Caco-2 (cell line): ENCODE results near the gene EXOC6B. TPM values are rescaled to one million over a fixed set of nuclear protein-coding genes. Genes with fewer than 3 reads are reported as not detected.

ENCODE experiments used
- BruUV-seq: library from RNA; stranded (reverse); fragments of 400-500 nt; replicated peaks from 2 replicates; lab custom pipeline; 2021; lab: Mats Ljungman, UMichigan
- CTCF ChIA-PET: fragments of 300-600 bp; sonication (Branson Sonifier 250); formaldehyde crosslinking; loops from one replicate; lab custom pipeline; 2022; ENCODE audit warnings: antibody characterized with exemption; lab: Charles Lee
- POLR2A ChIA-PET: fragments of 300-600 bp; sonication (Branson Sonifier 250); formaldehyde crosslinking; loops from one replicate; lab custom pipeline; 2022; ENCODE audit warnings: antibody characterized with exemption; lab: Charles Lee
- DNase-seq, 2 experiments: peaks; one replicate each; pipeline versions ENCODE4 v3.0.0 to v3.0.0-alpha.2; 2020 to 2022
- H3K27me3 ChIP-seq: replicated peaks from 2 replicates; pipeline ENCODE4 v1.6.0; 2011; ENCODE audit warnings: low read length; ENCODE audit not compliant: control insufficient read depth, insufficient read depth
- H3K36me3 ChIP-seq: 2 replicates; pipeline ENCODE4 v1.5.1; 2011; ENCODE audit warnings: low read length; ENCODE audit not compliant: control insufficient read depth, insufficient read depth
- H3K4me1 ChIP-seq: fragments of 250-450 bp; sonication (Bioruptor Pico); 2 replicates; pipeline ENCODE4 v1.5.1; 2020; ENCODE audit warnings: mild to moderate bottlenecking
- H3K4me3 ChIP-seq: 2 replicates; pipeline ENCODE4 v1.5.1; 2011; ENCODE audit warnings: low read depth, mild to moderate bottlenecking, control low read depth, low read length
- H3K9me3 ChIP-seq: fragments of 250-450 bp; sonication (Bioruptor Pico); 2 replicates; pipeline ENCODE4 v1.5.1; 2020; ENCODE audit warnings: mild to moderate bottlenecking, moderate library complexity
- H3K27ac Mint-ChIP-seq: one replicate; pipeline ENCODE4 v1.8.0; 2022; ENCODE audit warnings: mixed read lengths; ENCODE audit not compliant: unreplicated experiment
- H3K27me3 Mint-ChIP-seq: one replicate; pipeline ENCODE4 v1.8.0; 2022; ENCODE audit warnings: mixed read lengths; ENCODE audit not compliant: insufficient read depth, unreplicated experiment
- H3K36me3 Mint-ChIP-seq: one replicate; pipeline ENCODE4 v1.8.0; 2022; ENCODE audit warnings: mild to moderate bottlenecking, mixed read lengths; ENCODE audit not compliant: insufficient read depth, unreplicated experiment
- H3K4me1 Mint-ChIP-seq: one replicate; pipeline ENCODE4 v1.8.0; 2022; ENCODE audit warnings: low read depth, mixed read lengths; ENCODE audit not compliant: unreplicated experiment
- H3K4me3 Mint-ChIP-seq: one replicate; pipeline ENCODE4 v1.8.0; 2022; ENCODE audit warnings: mild to moderate bottlenecking, moderate library complexity, mixed read lengths; ENCODE audit not compliant: unreplicated experiment
- H3K9me3 Mint-ChIP-seq: one replicate; pipeline ENCODE4 v1.8.0; 2022; ENCODE audit warnings: mixed read lengths; ENCODE audit not compliant: unreplicated experiment
- intact Hi-C: fragments of 100-400 bp; cut with micrococcal nuclease; formaldehyde crosslinking; loops from one replicate; pipeline ENCODE4 v1.10.0; 2022; ENCODE audit not compliant: unreplicated experiment
- total RNA-seq: library from RNA; stranded (reverse); gene quantifications from 2 replicates; pipeline ENCODE4 v1.2.3, GENCODE V29; 2022
- TF ChIP-seq, protein P1 (sequence below), 2 experiments: fragments of 200-600 bp in 1 of 2; IDR thresholded peaks; 1 replicate in 1 of 2; 2 replicates in 1 of 2; pipeline versions ENCODE4 v1.5.1 to v1.8.0; 2011 to 2022; ENCODE audit warnings: antibody characterized with exemption in 1 of 2, control low read depth in 1 of 2, inconsistent platforms in 1 of 2, low read depth in 1 of 2, low read length in 1 of 2, mild to moderate bottlenecking in 1 of 2, moderate library complexity in 1 of 2; ENCODE audit not compliant: insufficient read depth in 1 of 2, severe bottlenecking in 1 of 2, unreplicated experiment in 1 of 2

The EXOC6B gene
- total RNA-seq, 1 experiment from 2014 or later = 36.1 TPM

DNA sequence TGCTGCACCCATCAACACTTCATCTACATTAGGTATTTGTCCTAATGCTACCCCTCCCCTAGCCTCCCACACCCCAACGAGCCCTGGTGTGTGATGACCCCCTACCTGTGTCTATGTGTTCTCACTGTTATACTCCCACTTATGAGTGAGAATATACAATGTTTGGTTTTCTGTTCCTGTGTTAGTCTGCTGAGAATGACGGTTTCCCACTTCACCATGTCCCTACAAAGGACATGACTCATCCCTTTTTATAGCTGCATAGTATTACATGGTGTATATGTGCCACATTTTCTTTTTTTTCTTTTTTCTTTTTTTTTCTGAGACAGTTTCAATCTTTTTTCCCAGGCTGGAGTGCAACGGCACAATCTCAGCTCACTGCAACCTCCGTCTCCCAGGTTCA lies 394.1 kb downstream of the EXOC6B start:
- BruUV-seq = no TSS peak
- no peak for DNase-seq
- CTCF ChIA-PET = interaction anchor here (0.6 kb wide), 1 partner anchor 1305 kb away, joined by 3 read pairs; the partner anchor contains the start of gene TPRKB
- TF ChIP-seq, protein P1, sequence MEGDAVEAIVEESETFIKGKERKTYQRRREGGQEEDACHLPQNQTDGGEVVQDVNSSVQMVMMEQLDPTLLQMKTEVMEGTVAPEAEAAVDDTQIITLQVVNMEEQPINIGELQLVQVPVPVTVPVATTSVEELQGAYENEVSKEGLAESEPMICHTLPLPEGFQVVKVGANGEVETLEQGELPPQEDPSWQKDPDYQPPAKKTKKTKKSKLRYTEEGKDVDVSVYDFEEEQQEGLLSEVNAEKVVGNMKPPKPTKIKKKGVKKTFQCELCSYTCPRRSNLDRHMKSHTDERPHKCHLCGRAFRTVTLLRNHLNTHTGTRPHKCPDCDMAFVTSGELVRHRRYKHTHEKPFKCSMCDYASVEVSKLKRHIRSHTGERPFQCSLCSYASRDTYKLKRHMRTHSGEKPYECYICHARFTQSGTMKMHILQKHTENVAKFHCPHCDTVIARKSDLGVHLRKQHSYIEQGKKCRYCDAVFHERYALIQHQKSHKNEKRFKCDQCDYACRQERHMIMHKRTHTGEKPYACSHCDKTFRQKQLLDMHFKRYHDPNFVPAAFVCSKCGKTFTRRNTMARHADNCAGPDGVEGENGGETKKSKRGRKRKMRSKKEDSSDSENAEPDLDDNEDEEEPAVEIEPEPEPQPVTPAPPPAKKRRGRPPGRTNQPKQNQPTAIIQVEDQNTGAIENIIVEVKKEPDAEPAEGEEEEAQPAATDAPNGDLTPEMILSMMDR (IDR thresholded peaks at IDR 0.05; ENCODE audit: insufficient read depth in 1 of 2, low read depth in 1 of 2, low read length in 1 of 2, severe bottlenecking in 1 of 2, unreplicated experiment in 1 of 2) = no peak
- POLR2A ChIA-PET = no interaction called here
- Mint-ChIP-seq H3K27me3 (no peaks in the 10 kb centered on the region), H3K4me1 (no peaks in the 10 kb centered on the region), H3K4me3 (no peak overlapping the region), H3K27ac (no peak overlapping the region), H3K9me3 (peaks cover 26% of the 10 kb centered on the region), H3K36me3 (peaks cover 11% of the 10 kb centered on the region)
- Histone ChIP-seq H3K36me3 (no peaks in the 10 kb centered on the region; the same call in none of the 2 replicates), H3K27me3 (no peaks in the 10 kb centered on the region), H3K4me1 (no peaks in the 10 kb centered on the region), H3K9me3 (no peaks in the 10 kb centered on the region), H3K4me3 (no peak overlapping the region)
- intact Hi-C loops = no loop called here

DNA sequence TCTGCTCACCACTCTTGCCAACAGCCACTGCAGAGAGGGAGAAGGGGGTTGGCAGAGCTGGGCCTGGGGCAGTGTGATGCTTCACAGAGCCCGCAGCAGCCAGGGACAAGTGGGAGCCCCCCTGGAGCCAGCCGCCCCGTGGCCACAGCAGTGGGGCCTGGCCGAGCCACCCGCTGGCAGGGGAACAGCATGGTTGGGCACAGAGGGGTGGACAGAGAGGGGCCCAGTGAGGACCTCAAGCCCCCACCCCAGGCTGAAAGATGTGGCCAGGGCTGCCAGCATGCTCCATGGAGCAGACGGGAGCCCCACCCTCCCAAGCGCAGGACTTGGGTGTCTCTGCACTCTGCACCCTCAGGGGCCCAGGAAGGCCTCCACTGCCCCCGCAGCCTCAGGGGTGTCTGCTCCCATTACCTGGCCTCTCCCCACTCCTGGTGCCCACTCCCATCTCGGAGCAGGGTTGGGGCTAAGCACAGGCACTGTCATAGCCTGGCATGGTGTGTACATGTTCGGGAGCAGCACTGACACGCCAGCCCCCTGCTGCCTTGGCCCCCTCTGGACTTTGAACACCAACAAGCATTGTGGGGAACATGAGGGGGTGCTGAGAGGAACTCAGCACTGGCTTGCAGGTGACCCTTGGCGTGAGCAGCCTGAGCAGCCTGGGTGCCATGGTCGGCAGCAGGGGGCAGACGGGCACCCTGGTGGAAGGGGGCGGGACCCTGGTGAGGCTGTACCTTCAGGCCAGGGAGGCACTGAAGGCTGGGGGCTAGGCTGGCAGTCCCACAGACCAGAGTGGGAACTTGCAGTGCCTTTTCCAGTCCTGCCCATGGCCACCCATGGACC lies 398.6 kb downstream of the EXOC6B start:
- Mint-ChIP-seq H3K4me3 (no peak overlapping the region), H3K9me3 (no peaks in the 10 kb centered on the region), H3K4me1 (no peaks in the 10 kb centered on the region), H3K27ac (no peak overlapping the region), H3K36me3 (no peaks in the 10 kb centered on the region), H3K27me3 (no peaks in the 10 kb centered on the region)
- TF ChIP-seq, protein P1 (IDR thresholded peaks at IDR 0.05; ENCODE audit: insufficient read depth in 1 of 2, low read depth in 1 of 2, low read length in 1 of 2, severe bottlenecking in 1 of 2, unreplicated experiment in 1 of 2) = no peak
- H3K36me3 ChIP-seq = no peaks in the 10 kb centered on the region; the same call in none of the 2 replicates
- intact Hi-C loops = no loop called here
- H3K9me3 ChIP-seq = no peaks in the 10 kb centered on the region
- H3K27me3 ChIP-seq = no peaks in the 10 kb centered on the region
- no TSS peak for BruUV-seq
- POLR2A ChIA-PET = no interaction called here
- no peaks in the 10 kb centered on the region for H3K4me1 ChIP-seq
- H3K4me3 ChIP-seq = no peak overlapping the region
- CTCF ChIA-PET = no interaction called here
- DNase-seq = no peak

DNA sequence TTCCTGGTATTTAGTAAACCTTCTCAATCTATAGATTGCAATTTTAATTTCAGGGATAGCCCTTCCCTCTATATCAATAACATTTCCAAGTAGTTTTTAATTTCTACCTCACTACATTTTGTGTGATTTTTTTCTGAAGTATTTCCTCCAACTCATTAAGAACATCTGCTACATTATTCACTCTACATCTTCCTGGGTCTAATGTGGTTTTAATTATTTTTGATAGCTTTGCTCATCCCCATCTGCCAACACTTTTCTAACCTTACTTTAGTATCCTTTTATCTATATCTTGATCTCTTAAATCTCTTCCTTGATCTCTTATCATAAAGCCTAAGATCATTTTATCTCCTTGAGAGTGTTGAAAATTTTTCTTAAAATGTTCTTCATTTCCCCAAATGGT lies 399.8 kb downstream of the EXOC6B start:
- Mint-ChIP-seq H3K27me3 (no peaks in the 10 kb centered on the region), H3K9me3 (no peaks in the 10 kb centered on the region), H3K36me3 (no peaks in the 10 kb centered on the region), H3K4me1 (no peaks in the 10 kb centered on the region), H3K27ac (no peak overlapping the region), H3K4me3 (no peak overlapping the region)
- no peaks in the 10 kb centered on the region; the same call in none of the 2 replicates for H3K36me3 ChIP-seq
- H3K4me1 ChIP-seq = no peaks in the 10 kb centered on the region
- no peaks in the 10 kb centered on the region for H3K9me3 ChIP-seq
- no peak overlapping the region for H3K4me3 ChIP-seq
- ChIA-PET POLR2A (no interaction called here), CTCF (no interaction called here)
- no peaks in the 10 kb centered on the region for H3K27me3 ChIP-seq
- TF ChIP-seq, protein P1 (IDR thresholded peaks at IDR 0.05; ENCODE audit: insufficient read depth in 1 of 2, low read depth in 1 of 2, low read length in 1 of 2, severe bottlenecking in 1 of 2, unreplicated experiment in 1 of 2) = no peak
- intact Hi-C loops = no loop called here
- no TSS peak for BruUV-seq
- no peak for DNase-seq
